Sigmoid colon (tissue), 7 donors: ENCODE measurements around the gene PCCB. TPM values are rescaled to one million over a fixed set of nuclear protein-coding genes. Genes with fewer than 3 reads are reported as not detected.

ENCODE experiments used
- DNase-seq: peaks from one replicate; pipeline ENCODE4 v3.0.0-alpha.2; 2019
- H3K27ac ChIP-seq, 4 donors: fragments of 200-600 bp; sonication (generic); one replicate each; pipeline ENCODE4 v1.5.1; 2016 to 2019; ENCODE audit warnings: mild to moderate bottlenecking in 1 of 4
- H3K27me3 ChIP-seq, 3 donors: fragments of 200-600 bp; sonication (generic); one replicate each; pipeline ENCODE4 v1.5.1; 2019; ENCODE audit warnings: mild to moderate bottlenecking in 1 of 3
- H3K36me3 ChIP-seq, 4 donors: fragments of 200-600 bp; sonication (generic); one replicate each; pipeline ENCODE4 v1.5.1; 2016 to 2019
- H3K4me1 ChIP-seq, 4 donors: fragments of 200-600 bp; sonication (generic); one replicate each; pipeline ENCODE4 v1.5.1; 2017 to 2019
- H3K4me3 ChIP-seq, 4 donors: fragments of 200-600 bp; sonication (generic); one replicate each; pipeline ENCODE4 v1.5.1; 2017 to 2019; ENCODE audit warnings: mild to moderate bottlenecking in 2 of 4, moderate library complexity in 1 of 4
- H3K9me3 ChIP-seq, 4 donors: fragments of 200-600 bp in 3 of 4; sonication (generic) in 3 of 4; one replicate each; pipeline versions ENCODE4 v1.5.1 to v1.6.1; 2013 to 2019
- CTCF ChIP-seq, 4 experiments: fragments of 450-650 bp in 3 of 4; fragments of 200-600 bp in 1 of 4; IDR thresholded peaks; one replicate each; pipeline ENCODE4 v1.5.1; 2016 to 2019; ENCODE audit warnings: antibody characterized with exemption in 4 of 4, mild to moderate bottlenecking in 3 of 4, moderate library complexity in 2 of 4
- EP300 ChIP-seq, 4 donors: sonication (generic); formaldehyde crosslinking; IDR thresholded peaks; one replicate each; pipeline ENCODE4 v1.6.1; 2017; ENCODE audit warnings: antibody characterized with exemption in 4 of 4
- POLR2A ChIP-seq, 2 donors: fragments of 450-650 bp; IDR thresholded peaks; one replicate each; pipeline ENCODE4 v1.6.1; 2016; ENCODE audit warnings: antibody characterized with exemption in 2 of 2, mild to moderate bottlenecking in 2 of 2, moderate library complexity in 2 of 2
- POLR2AphosphoS5 ChIP-seq, 4 donors: sonication (generic); formaldehyde crosslinking; IDR thresholded peaks; one replicate each; pipeline ENCODE4 v1.6.1; 2017; ENCODE audit warnings: antibody characterized with exemption in 4 of 4
- WGBS, 2 donors: extraction: QIAGEN DNeasy Blood & Tissue Kit; methylation state at CpG; one replicate each; pipeline ENCODE4 v1.1.7; 2013; 5-methylcytosine and 5-hydroxymethylcytosine counted together
- intact Hi-C: fragments of 100-400 bp; cut with DNase I; formaldehyde crosslinking; loops from one replicate; pipeline ENCODE4 v1.15.1; 2023
- polyA plus RNA-seq, 3 donors: library from polyadenylated mRNA; stranded (reverse); fragments of 200-250 nt; gene quantifications; one replicate each; pipeline ENCODE4 v1.2.3, GENCODE V29; 2013
- total RNA-seq, 4 donors: library from RNA; depleted of rRNA; stranded (reverse); fragments of >200 nt; gene quantifications; one replicate each; pipeline ENCODE4 v1.1.0, GENCODE V29; 2016
- donor health status: healthy with polysubstance abuse.
- donor health status: Bipolar disorder and iron deficiency.
- donor health status: healthy.

The PCCB gene
- total and polyA plus RNA-seq, 7 donors, result 24.8 to 64.3 (median 31.2) TPM

- intact Hi-C loops, result loop anchor here (10.0 kb wide), 1 partner anchor 759 kb away; no protein-coding TSS in a partner anchor
Observed at GRCh38 chr3:136255672-136256406, 5.7 kb downstream of the PCCB start.

GRCh38 chr3:136258199-136258598 lies 8.1 kb downstream of the PCCB start:
- H3K36me3 ChIP-seq, result peaks cover 0 to 74% (median 17%) of the 10 kb centered on the region in 4 donors
- H3K27me3 ChIP-seq, result no peaks in the 10 kb centered on the region
- TF ChIP-seq POLR2AphosphoS5 (IDR thresholded peaks at IDR 0.05) (no peak), POLR2A (IDR thresholded peaks at IDR 0.05) (no peak), CTCF (IDR thresholded peaks at IDR 0.05) (no peak), EP300 (IDR thresholded peaks at IDR 0.05) (no peak)
- H3K27ac ChIP-seq, result no peak overlapping the region
- H3K9me3 ChIP-seq, result no peaks in the 10 kb centered on the region
- 95 to 98% methylated on average over 2 of the region's 2 CpGs for WGBS, 2 donors
- H3K4me1 ChIP-seq, result no peaks in the 10 kb centered on the region
- H3K4me3 ChIP-seq, result no peak overlapping the region
- intact Hi-C loops, result loop anchor here (10.0 kb wide), 1 partner anchor 757 kb away; no protein-coding TSS in a partner anchor
- no peak for DNase-seq

More at GRCh38 chr3:136255672-136256406, 5.7 kb downstream of the PCCB start:
- H3K9me3 ChIP-seq, result no peaks in the 10 kb centered on the region
- H3K27me3 ChIP-seq, result no peaks in the 10 kb centered on the region
- TF ChIP-seq POLR2AphosphoS5 (IDR thresholded peaks at IDR 0.05) (no peak), POLR2A (IDR thresholded peaks at IDR 0.05) (no peak), CTCF (IDR thresholded peaks at IDR 0.05) (no peak), EP300 (IDR thresholded peaks at IDR 0.05) (no peak)
- peaks cover 0 to 15% (median 10%) of the 10 kb centered on the region in 4 donors for H3K4me1 ChIP-seq
- peaks cover 0 to 50% (median 17%) of the 10 kb centered on the region in 4 donors for H3K36me3 ChIP-seq
- H3K27ac ChIP-seq, result no peak overlapping the region
- no peak overlapping the region for H3K4me3 ChIP-seq
- WGBS, 2 donors, result 76 to 89% methylated on average over 8 of the region's 8 CpGs
- DNase-seq, result no peak

- Histone ChIP-seq H3K4me3 (no peak overlapping the region), H3K9me3 (no peaks in the 10 kb centered on the region), H3K4me1 (no peaks in the 10 kb centered on the region), H3K27ac (no peak overlapping the region), H3K36me3 (peaks cover 0 to 76% (median 12%) of the 10 kb centered on the region in 4 donors), H3K27me3 (no peaks in the 10 kb centered on the region)
- intact Hi-C loops, result no loop called here
- WGBS, 2 donors, result 85 to 88% methylated on average over 5 of the region's 5 CpGs
- TF ChIP-seq CTCF (IDR thresholded peaks at IDR 0.05) (no peak), EP300 (IDR thresholded peaks at IDR 0.05) (no peak)
- no peak for DNase-seq
Observed at GRCh38 chr3:136261826-136262225, 11.7 kb downstream of the PCCB start.

GRCh38 chr3:136262559-136262958 lies 12.4 kb downstream of the PCCB start:
- Histone ChIP-seq H3K4me1 (no peaks in the 10 kb centered on the region), H3K9me3 (no peaks in the 10 kb centered on the region), H3K36me3 (peaks cover 0 to 70% (median 12%) of the 10 kb centered on the region in 4 donors), H3K27me3 (no peaks in the 10 kb centered on the region), H3K4me3 (no peak overlapping the region), H3K27ac (no peak overlapping the region)
- TF ChIP-seq CTCF (IDR thresholded peaks at IDR 0.05) (no peak), EP300 (IDR thresholded peaks at IDR 0.05) (no peak), POLR2A (IDR thresholded peaks at IDR 0.05) (no peak), POLR2AphosphoS5 (IDR thresholded peaks at IDR 0.05) (no peak)
- 91 to 95% methylated on average over 2 of the region's 2 CpGs for WGBS, 2 donors
- intact Hi-C loops, result no loop called here
- no peak for DNase-seq
